Measurements from ENCODE around the gene RHNO1.

The RHNO1 gene

GRCh38 chr12:2925322-2925995, 48.4 kb downstream of the RHNO1 start:
- no peak for DNase-seq (ENCODE audit: low spot score)
- Histone ChIP-seq H3K4me1 (ENCODE audit: insufficient read depth, poor library complexity, severe bottlenecking) (no peaks in the 10 kb centered on the region), H3K27me3 (ENCODE audit: insufficient read depth, poor library complexity, severe bottlenecking) (no peaks in the 10 kb centered on the region), H3K4me3 (ENCODE audit: severe bottlenecking) (no peak overlapping the region), H3K27ac (ENCODE audit: poor library complexity, severe bottlenecking) (no peak overlapping the region), H3K9me3 (ENCODE audit: severe bottlenecking) (no peaks in the 10 kb centered on the region), H3K36me3 (ENCODE audit: low read depth) (peaks cover 89% of the 10 kb centered on the region)
- TF ChIP-seq CTCF (IDR thresholded peaks at IDR 0.05; ENCODE audit: poor library complexity, severe bottlenecking) = no peak
- ATAC-seq (ENCODE audit: low read depth) = peak; percentile 49; the same call in 2 of the 3 replicates

GRCh38 chr12:2930865-2931264, 53.8 kb downstream of the RHNO1 start:
- no peaks in the 10 kb centered on the region for H3K27me3 ChIP-seq (ENCODE audit: insufficient read depth, poor library complexity, severe bottlenecking)
- H3K36me3 ChIP-seq (ENCODE audit: low read depth) = peaks cover 89% of the 10 kb centered on the region
- DNase-seq (ENCODE audit: low spot score) = no peak
- H3K9me3 ChIP-seq (ENCODE audit: severe bottlenecking) = no peaks in the 10 kb centered on the region
- no peak overlapping the region for H3K27ac ChIP-seq (ENCODE audit: poor library complexity, severe bottlenecking)
- ATAC-seq (ENCODE audit: low read depth) = no peak
- no peak overlapping the region for H3K4me3 ChIP-seq (ENCODE audit: severe bottlenecking)
- TF ChIP-seq CTCF (IDR thresholded peaks at IDR 0.05; ENCODE audit: poor library complexity, severe bottlenecking) = no peak
- no peaks in the 10 kb centered on the region for H3K4me1 ChIP-seq (ENCODE audit: insufficient read depth, poor library complexity, severe bottlenecking)

- TF ChIP-seq CTCF (IDR thresholded peaks at IDR 0.05; ENCODE audit: poor library complexity, severe bottlenecking) = no peak
- no peak for DNase-seq (ENCODE audit: low spot score)
- ATAC-seq (ENCODE audit: low read depth) = no peak
- no peak overlapping the region for H3K27ac ChIP-seq (ENCODE audit: poor library complexity, severe bottlenecking)
- no peaks in the 10 kb centered on the region for H3K27me3 ChIP-seq (ENCODE audit: insufficient read depth, poor library complexity, severe bottlenecking)
- H3K9me3 ChIP-seq (ENCODE audit: severe bottlenecking) = no peaks in the 10 kb centered on the region
- H3K36me3 ChIP-seq (ENCODE audit: low read depth) = peaks cover 73% of the 10 kb centered on the region
- H3K4me1 ChIP-seq (ENCODE audit: insufficient read depth, poor library complexity, severe bottlenecking) = no peaks in the 10 kb centered on the region
- no peak overlapping the region for H3K4me3 ChIP-seq (ENCODE audit: severe bottlenecking)
Measured at GRCh38 chr12:2933586-2933985, 56.6 kb downstream of the RHNO1 start.

GRCh38 chr12:2934371-2934770, 57.3 kb downstream of the RHNO1 start:
- peaks cover 78% of the 10 kb centered on the region for H3K36me3 ChIP-seq (ENCODE audit: low read depth)
- H3K27me3 ChIP-seq (ENCODE audit: insufficient read depth, poor library complexity, severe bottlenecking) = no peaks in the 10 kb centered on the region
- no peak overlapping the region for H3K27ac ChIP-seq (ENCODE audit: poor library complexity, severe bottlenecking)
- no peak for TF ChIP-seq CTCF (IDR thresholded peaks at IDR 0.05; ENCODE audit: poor library complexity, severe bottlenecking)
- ATAC-seq (ENCODE audit: low read depth) (no peak), DNase-seq (ENCODE audit: low spot score) (no peak)
- no peaks in the 10 kb centered on the region for H3K4me1 ChIP-seq (ENCODE audit: insufficient read depth, poor library complexity, severe bottlenecking)
- H3K4me3 ChIP-seq (ENCODE audit: severe bottlenecking) = no peak overlapping the region
- no peaks in the 10 kb centered on the region for H3K9me3 ChIP-seq (ENCODE audit: severe bottlenecking)

GRCh38 chr12:2936301-2936700, 59.3 kb downstream of the RHNO1 start:
- Histone ChIP-seq H3K4me1 (ENCODE audit: insufficient read depth, poor library complexity, severe bottlenecking) (no peaks in the 10 kb centered on the region), H3K27me3 (ENCODE audit: insufficient read depth, poor library complexity, severe bottlenecking) (no peaks in the 10 kb centered on the region), H3K27ac (ENCODE audit: poor library complexity, severe bottlenecking) (no peak overlapping the region), H3K36me3 (ENCODE audit: low read depth) (peaks cover 63% of the 10 kb centered on the region), H3K4me3 (ENCODE audit: severe bottlenecking) (no peak overlapping the region), H3K9me3 (ENCODE audit: severe bottlenecking) (no peaks in the 10 kb centered on the region)
- DNase-seq (ENCODE audit: low spot score) (no peak), ATAC-seq (ENCODE audit: low read depth) (no peak)
- no peak for TF ChIP-seq CTCF (IDR thresholded peaks at IDR 0.05; ENCODE audit: poor library complexity, severe bottlenecking)
